Pancreas (tissue), 10 donors: ENCODE results near the gene DKK3. TPM values are rescaled to one million over a fixed set of nuclear protein-coding genes. Genes with fewer than 3 reads are reported as not detected.

Experiments used
- ATAC-seq, 4 donors: fragments of 200-7000 bp; cut with Tn5 transposase; one replicate each; pipeline versions ENCODE4 v1.8.0 to v1.9.1; 2020; ENCODE audit warnings: mild to moderate bottlenecking in 4 of 4, moderate library complexity in 4 of 4
- DNase-seq, 6 donors: peaks; one replicate each; pipeline ENCODE4 v3.0.0-alpha.2; 2020
- FAIRE-seq: peaks from 2 replicates; lab custom pipeline; 2012; peaks lifted over from hg19 to GRCh38; lab: Jason Lieb, UNC
- H3K27ac ChIP-seq, 4 donors: fragments of 200-600 bp; sonication (generic); 1 replicate in 3 of 4; 2 replicates in 1 of 4; pipeline versions ENCODE4 v1.5.0 to v1.8.0; 2020
- H3K27me3 ChIP-seq, 4 donors: fragments of 200-600 bp; one replicate each; pipeline ENCODE4 v1.8.0; 2021
- H3K36me3 ChIP-seq, 3 donors: fragments of 200-600 bp; sonication (generic) in 1 of 3; one replicate each; pipeline versions ENCODE4 v1.5.0 to v1.8.0; 2020 to 2021
- H3K4me1 ChIP-seq, 3 donors: fragments of 200-600 bp; one replicate each; pipeline ENCODE4 v1.8.0; 2021
- H3K4me3 ChIP-seq, 4 donors: fragments of 200-600 bp; sonication (generic) in 2 of 4; one replicate each; pipeline versions ENCODE4 v1.5.0 to v1.8.0; 2020 to 2021
- H3K9me3 ChIP-seq, 4 donors: fragments of 200-600 bp; one replicate each; pipeline ENCODE4 v1.8.0; 2021
- WGBS, 2 donors: extraction: QIAGEN DNeasy Blood & Tissue Kit; methylation state at CpG; one replicate each; pipeline ENCODE4 v1.1.7; 2013; 5-methylcytosine and 5-hydroxymethylcytosine counted together
- intact Hi-C, 3 donors: fragments of 100-400 bp; cut with DNase I; formaldehyde crosslinking; loops; one replicate each; pipeline versions ENCODE4 v1.11.1 to v1.14.2; 2022
- polyA plus RNA-seq, 2 donors: library from polyadenylated mRNA; stranded (reverse); fragments of 200-250 nt; gene quantifications; one replicate each; pipeline ENCODE4 v1.2.3, GENCODE V29; 2013
- total RNA-seq, 6 donors: library from RNA; stranded (reverse); fragmentation: NEBNext Ultra II Directional in 4 of 6; extraction: Animal tissue kit (Norgen Biotek cat#: 25700) in 4 of 6; gene quantifications; one replicate each; pipeline versions ENCODE4 v1.2.1 to v1.2.4, GENCODE V29; 2021 to 2023
- TF ChIP-seq, protein P1 (sequence below), 4 donors: fragments of 200-600 bp; sonication (generic) in 3 of 4; IDR thresholded peaks; one replicate each; pipeline versions ENCODE4 v1.5.0 to v1.8.0; 2021; ENCODE audit warnings: antibody characterized with exemption in 4 of 4
- donor health status: healthy with polysubstance abuse.
- donor health status: DM: no; HTN: no; CAD: no; lungs with moderate emphysema.
- donor health status: DM: no; HTN: no; CAD: no.
- donor health status: control.
- donor health status: control.
- donor health status: Bipolar disorder and iron deficiency.
- donor health status: DM: yes; HTN: yes; CAD: no.
- donor health status: DM: no; HTN: no; CAD: no.
- donor health status: DM: no; HTN: no; CAD: no.
- donor health status: DM: yes; HTN: yes; CAD: no.

The DKK3 gene
- total and polyA plus RNA-seq, 8 donors: 2.7 to 10.5 (median 5.8) TPM

GRCh38 chr11:11978792-11979487 lies 29.5 kb downstream of the DKK3 start:
- FAIRE-seq (no peak), ATAC-seq (peak; percentile 21 to 42 (median 41)), DNase-seq (peak in 3 of 6 donors; percentile 31 to 47 (median 38))
- WGBS, 2 donors: 56 to 62% methylated on average over 13 of the region's 13 CpGs
- no peak overlapping the region for H3K4me3 ChIP-seq
- intact Hi-C loops: no loop called here
- H3K36me3 ChIP-seq: no peaks in the 10 kb centered on the region
- no peak overlapping the region for H3K27ac ChIP-seq
- no peaks in the 10 kb centered on the region for H3K9me3 ChIP-seq
- H3K27me3 ChIP-seq: no peaks in the 10 kb centered on the region
- TF ChIP-seq, protein P1, sequence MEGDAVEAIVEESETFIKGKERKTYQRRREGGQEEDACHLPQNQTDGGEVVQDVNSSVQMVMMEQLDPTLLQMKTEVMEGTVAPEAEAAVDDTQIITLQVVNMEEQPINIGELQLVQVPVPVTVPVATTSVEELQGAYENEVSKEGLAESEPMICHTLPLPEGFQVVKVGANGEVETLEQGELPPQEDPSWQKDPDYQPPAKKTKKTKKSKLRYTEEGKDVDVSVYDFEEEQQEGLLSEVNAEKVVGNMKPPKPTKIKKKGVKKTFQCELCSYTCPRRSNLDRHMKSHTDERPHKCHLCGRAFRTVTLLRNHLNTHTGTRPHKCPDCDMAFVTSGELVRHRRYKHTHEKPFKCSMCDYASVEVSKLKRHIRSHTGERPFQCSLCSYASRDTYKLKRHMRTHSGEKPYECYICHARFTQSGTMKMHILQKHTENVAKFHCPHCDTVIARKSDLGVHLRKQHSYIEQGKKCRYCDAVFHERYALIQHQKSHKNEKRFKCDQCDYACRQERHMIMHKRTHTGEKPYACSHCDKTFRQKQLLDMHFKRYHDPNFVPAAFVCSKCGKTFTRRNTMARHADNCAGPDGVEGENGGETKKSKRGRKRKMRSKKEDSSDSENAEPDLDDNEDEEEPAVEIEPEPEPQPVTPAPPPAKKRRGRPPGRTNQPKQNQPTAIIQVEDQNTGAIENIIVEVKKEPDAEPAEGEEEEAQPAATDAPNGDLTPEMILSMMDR (IDR thresholded peaks at IDR 0.05): no peak
- peaks cover 0 to 5% (median 0%) of the 10 kb centered on the region in 3 donors for H3K4me1 ChIP-seq

DNA sequence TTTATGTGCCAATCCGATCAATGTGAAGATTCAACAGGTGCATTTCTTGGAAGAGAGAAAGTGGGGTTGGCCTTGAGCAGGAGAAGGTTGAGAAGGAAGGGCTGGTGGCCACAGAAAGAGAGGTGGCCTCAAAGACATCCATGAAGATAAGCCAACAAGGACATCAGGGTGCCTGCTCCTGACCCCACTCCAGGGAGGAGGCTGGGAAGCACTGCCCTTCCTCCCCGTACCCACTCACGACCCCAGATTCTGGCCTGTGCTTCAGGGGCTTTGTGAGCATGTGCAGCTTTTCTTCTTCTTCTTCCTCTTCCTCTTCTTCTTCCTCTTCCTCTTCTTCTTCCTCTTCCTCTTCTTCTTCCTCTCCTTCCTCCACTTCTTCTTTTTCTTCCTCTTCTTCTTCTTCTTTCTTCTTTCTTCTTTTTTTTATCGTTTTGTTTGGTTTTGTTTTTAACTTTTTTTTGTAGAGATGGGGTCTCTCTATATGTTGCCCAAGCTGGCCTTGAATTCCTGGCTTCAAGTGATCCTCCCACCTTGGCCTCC lies 30.3 kb downstream of the DKK3 start:
- TF ChIP-seq, protein P1 (IDR thresholded peaks at IDR 0.05): no peak
- Histone ChIP-seq H3K36me3 (no peaks in the 10 kb centered on the region), H3K4me1 (peaks cover 0 to 12% (median 0%) of the 10 kb centered on the region in 3 donors), H3K9me3 (no peaks in the 10 kb centered on the region), H3K27ac (no peak overlapping the region), H3K27me3 (no peaks in the 10 kb centered on the region), H3K4me3 (no peak overlapping the region)
- ATAC-seq (no peak), DNase-seq (no peak), FAIRE-seq (no peak)
- intact Hi-C loops: no loop called here
- 80 to 90% methylated on average over 4 of the region's 4 CpGs for WGBS, 2 donors

DNA sequence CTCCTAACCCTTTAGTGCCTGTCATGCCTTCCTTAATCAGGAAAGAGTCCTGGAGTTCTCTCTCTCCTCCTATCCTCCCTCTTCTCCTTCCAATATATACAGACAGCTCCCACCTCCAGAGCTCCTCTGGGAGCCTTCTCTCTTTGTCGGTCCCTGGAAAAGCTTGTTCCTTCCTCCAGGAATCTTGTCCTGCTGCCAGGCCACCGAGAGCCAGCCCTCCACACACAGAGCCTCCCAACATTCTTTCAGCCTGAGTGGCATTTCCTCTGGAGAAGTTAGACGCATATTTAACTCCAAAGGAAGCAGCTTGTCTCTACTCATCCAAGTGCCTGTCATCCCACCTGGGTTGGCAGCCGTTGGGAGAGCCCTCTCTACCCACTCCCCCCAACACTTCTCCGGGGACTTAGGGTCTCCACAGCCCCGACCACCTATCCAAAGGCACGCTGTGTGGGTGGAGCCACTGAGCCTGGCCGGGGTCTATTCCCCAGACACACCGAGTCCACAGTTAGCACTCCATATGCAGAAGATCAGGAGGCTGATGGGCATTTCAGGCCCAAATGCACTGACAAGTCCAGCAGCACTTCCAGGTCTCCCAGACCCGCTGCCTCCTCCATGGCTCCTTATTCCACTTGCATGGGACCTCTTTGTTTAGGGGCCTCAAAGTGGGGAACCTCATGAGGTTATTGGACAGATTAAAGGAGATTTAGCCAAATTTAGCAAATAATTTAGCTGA lies 31.1 kb downstream of the DKK3 start:
- WGBS, 2 donors: 58 to 62% methylated on average over 10 of the region's 10 CpGs
- ATAC-seq: peak in 3 of 4 donors; percentile 13 to 59 (median 56)
- Histone ChIP-seq H3K9me3 (no peaks in the 10 kb centered on the region), H3K36me3 (no peaks in the 10 kb centered on the region), H3K4me1 (peaks cover 0 to 13% (median 0%) of the 10 kb centered on the region in 3 donors), H3K4me3 (no peak overlapping the region), H3K27me3 (no peaks in the 10 kb centered on the region), H3K27ac (peak overlapping the region in 1 of 4 donors; percentile 12)
- peak in 2 of 6 donors; percentile 33 for DNase-seq
- intact Hi-C loops: no loop called here
- TF ChIP-seq, protein P1 (IDR thresholded peaks at IDR 0.05): no peak
- FAIRE-seq: no peak

GRCh38 chr11:11976481-11977127 lies 31.8 kb downstream of the DKK3 start:
- peak in 1 of 4 donors; percentile 10 for ATAC-seq

More at GRCh38 chr11:11976481-11977127, 31.8 kb downstream of the DKK3 start:
- Histone ChIP-seq H3K4me3 (no peak overlapping the region), H3K27ac (peak overlapping the region in 1 of 4 donors; percentile 12), H3K27me3 (no peaks in the 10 kb centered on the region), H3K36me3 (no peaks in the 10 kb centered on the region), H3K4me1 (peaks cover 0 to 13% (median 0%) of the 10 kb centered on the region in 3 donors), H3K9me3 (no peaks in the 10 kb centered on the region)
- DNase-seq (no peak), FAIRE-seq (no peak)
- intact Hi-C loops: no loop called here
- 73 to 74% methylated on average over 6 of the region's 6 CpGs for WGBS, 2 donors
- TF ChIP-seq, protein P1 (IDR thresholded peaks at IDR 0.05): no peak
